SK-N-SH (cell line): ENCODE data around the gene AANAT. TPM values are rescaled to one million over a fixed set of nuclear protein-coding genes. Genes with fewer than 3 reads are reported as not detected.

Experiments used
- CTCF ChIA-PET: fragments of 300-600, 350-600 bp; formaldehyde crosslinking; extraction: SDS; loops from one replicate; lab custom pipeline; 2021; lab: Yijun Ruan, JAX
- POLR2A ChIA-PET: fragments of 350-600 bp; sonication (Branson Sonifier 250); formaldehyde crosslinking; extraction: SDS; loops from one replicate; lab custom pipeline; 2020; ENCODE audit warnings: antibody characterized with exemption, inconsistent platforms; lab: Yijun Ruan, JAX
- DNase-seq: peaks from one replicate; pipeline ENCODE4 v3.0.0; 2012
- H2AFZ ChIP-seq: fragments of 200-600 bp; sonication (generic); 2 replicates; pipeline ENCODE4 v1.8.1; 2016; ENCODE audit warnings: antibody characterized with exemption, mild to moderate bottlenecking, low read depth
- H3F3A ChIP-seq: fragments of 200-600 bp; sonication (generic); replicated peaks from 2 replicates; pipeline ENCODE3; 2016; ENCODE audit warnings: antibody characterized with exemption, mild to moderate bottlenecking; ENCODE audit not compliant: insufficient read depth
- H3K27ac ChIP-seq, 2 experiments: fragments of 200-500 bp in 1 of 2; fragments of 200-600 bp in 1 of 2; sonication (Bioruptor generic) in 1 of 2; sonication (generic), shearing (Covaris generic) in 1 of 2; 2 replicates each; pipeline versions ENCODE4 v1.5.1 to v1.6.1; 2014 to 2016; ENCODE audit warnings: low read depth in 2 of 2, inconsistent platforms in 1 of 2, low read length in 1 of 2, mild to moderate bottlenecking in 1 of 2, mixed read lengths in 1 of 2
- H3K27me3 ChIP-seq: fragments of 200-600 bp; sonication (generic), shearing (Covaris generic); 2 replicates; pipeline ENCODE4 v1.6.1; 2016; ENCODE audit warnings: mixed run types; ENCODE audit not compliant: insufficient read depth
- H3K36me3 ChIP-seq, 2 experiments: fragments of 200-500 bp in 1 of 2; fragments of 200-600 bp in 1 of 2; sonication (Bioruptor generic) in 1 of 2; sonication (generic) in 1 of 2; replicated peaks in 1 of 2; 2 replicates each; pipeline versions ENCODE3 to v1.5.1; 2014 to 2016; ENCODE audit warnings: low read length in 1 of 2, mild to moderate bottlenecking in 1 of 2; ENCODE audit not compliant: insufficient read depth in 2 of 2, control insufficient read depth in 1 of 2
- H3K4me1 ChIP-seq, 2 experiments: fragments of 200-500 bp in 1 of 2; fragments of 200-600 bp in 1 of 2; sonication (Bioruptor generic) in 1 of 2; sonication (generic), shearing (Covaris generic) in 1 of 2; 2 replicates each; pipeline versions ENCODE4 v1.5.1 to v1.6.1; 2014 to 2016; ENCODE audit warnings: low read depth in 1 of 2, low read length in 1 of 2, mixed run types in 1 of 2; ENCODE audit not compliant: insufficient read depth in 2 of 2, control insufficient read depth in 1 of 2
- H3K4me2 ChIP-seq: fragments of 200-600 bp; sonication (generic), shearing (Covaris generic); 2 replicates; pipeline ENCODE4 v1.6.1; 2017; ENCODE audit warnings: mixed run types
- H3K4me3 ChIP-seq, 2 experiments: fragments of 200-500 bp in 1 of 2; fragments of 200-600 bp in 1 of 2; sonication (Bioruptor generic) in 1 of 2; sonication (generic), shearing (Covaris generic) in 1 of 2; 2 replicates each; pipeline versions ENCODE4 v1.5.1 to v1.8.1; 2014 to 2016; ENCODE audit warnings: low read depth in 2 of 2, inconsistent platforms in 1 of 2, low read length in 1 of 2, mild to moderate bottlenecking in 1 of 2, mixed read lengths in 1 of 2, moderate library complexity in 1 of 2
- H3K79me2 ChIP-seq: fragments of 200-600 bp; sonication (generic); 2 replicates; pipeline ENCODE4 v1.8.1; 2017; ENCODE audit warnings: mild to moderate bottlenecking; ENCODE audit not compliant: insufficient read depth
- H3K9ac ChIP-seq: fragments of 200-600 bp; sonication (generic); 2 replicates; pipeline ENCODE4 v1.6.1; 2017; ENCODE audit warnings: mixed run types
- H3K9me2 ChIP-seq: fragments of 200-600 bp; sonication (generic); 2 replicates; pipeline ENCODE4 v1.6.1; 2017; ENCODE audit warnings: mixed run types
- H3K9me3 ChIP-seq: fragments of 200-600 bp; sonication (generic); 2 replicates; pipeline ENCODE4 v1.6.1; 2017; ENCODE audit warnings: mixed run types, mild to moderate bottlenecking, moderate library complexity
- H4K20me1 ChIP-seq: fragments of 200-600 bp; sonication (generic); 2 replicates; pipeline ENCODE4 v1.6.1; 2017; ENCODE audit warnings: mild to moderate bottlenecking, mixed run types; ENCODE audit not compliant: insufficient read depth
- CHD2 ChIP-seq: fragments of 150-350 bp; IDR thresholded peaks from 2 replicates; pipeline ENCODE4 v1.6.1; 2018; ENCODE audit warnings: low read length; ENCODE audit not compliant: partially characterized antibody
- CTCF ChIP-seq: fragments of 200-600 bp; sonication (generic); IDR thresholded peaks from 2 replicates; pipeline ENCODE4 v1.6.1; 2017; ENCODE audit warnings: antibody characterized with exemption, mild to moderate bottlenecking, moderate library complexity
- EZH2phosphoT487 ChIP-seq: fragments of 200-600 bp; sonication (generic); IDR thresholded peaks from 2 replicates; pipeline ENCODE4 v1.6.1; 2017; ENCODE audit warnings: low read depth, mixed run types, mild to moderate bottlenecking, antibody characterized with exemption, moderate library complexity, borderline replicate concordance
- FOSL2 ChIP-seq: IDR thresholded peaks from 2 replicates; pipeline ENCODE4 v1.4.0; 2012; ENCODE audit warnings: low read depth, mild to moderate bottlenecking, moderate library complexity, borderline replicate concordance
- FOXJ3 ChIP-seq: sonication (generic); formaldehyde crosslinking; IDR thresholded peaks from 2 replicates; pipeline ENCODE4 v1.5.1; 2020; ENCODE audit warnings: mild to moderate bottlenecking, missing genetic modification reagents
- FOXM1 ChIP-seq: IDR thresholded peaks from 2 replicates; pipeline ENCODE4 v1.4.0; 2012; ENCODE audit warnings: low read depth, mild to moderate bottlenecking
- GABPA ChIP-seq: IDR thresholded peaks from 2 replicates; pipeline ENCODE4 v1.4.0; 2012; ENCODE audit warnings: low read depth, mild to moderate bottlenecking
- GATA2 ChIP-seq: sonication (generic); formaldehyde crosslinking; IDR thresholded peaks from 2 replicates; pipeline ENCODE4 v1.5.0; 2020; ENCODE audit warnings: mild to moderate bottlenecking, missing genetic modification reagents
- JUND ChIP-seq: IDR thresholded peaks from 2 replicates; pipeline ENCODE4 v1.4.0; 2012
- MAX ChIP-seq: IDR thresholded peaks from 2 replicates; pipeline ENCODE4 v1.4.0; 2012; ENCODE audit warnings: low read depth
- MEF2A ChIP-seq: IDR thresholded peaks from 2 replicates; pipeline ENCODE4 v1.4.0; 2012; ENCODE audit warnings: low read depth, borderline replicate concordance
- NFIC ChIP-seq: IDR thresholded peaks from 2 replicates; pipeline ENCODE4 v1.4.0; 2012; ENCODE audit warnings: borderline replicate concordance
- RCOR1 ChIP-seq: fragments of 150-350 bp; IDR thresholded peaks from 2 replicates; pipeline ENCODE4 v1.6.1; 2017; ENCODE audit warnings: antibody characterized with exemption, low read length
- REST ChIP-seq: IDR thresholded peaks from 2 replicates; pipeline ENCODE4 v1.6.1; 2012; ENCODE audit warnings: mild to moderate bottlenecking, low read depth, low read length, moderate library complexity
- SMC3 ChIP-seq: IDR thresholded peaks from 2 replicates; pipeline ENCODE4 v1.6.1; 2012; ENCODE audit warnings: low read depth, low read length, improper control_type of control experiment
- TEAD4 ChIP-seq: IDR thresholded peaks from 2 replicates; pipeline ENCODE4 v1.4.0; 2012; ENCODE audit warnings: mild to moderate bottlenecking, borderline replicate concordance; ENCODE audit not compliant: insufficient read depth
- USF2 ChIP-seq: fragments of 150-350 bp; IDR thresholded peaks from 2 replicates; pipeline ENCODE4 v1.6.1; 2017; ENCODE audit warnings: antibody characterized with exemption, low read length, low read depth, borderline replicate concordance
- YY1 ChIP-seq: IDR thresholded peaks from 2 replicates; pipeline ENCODE4 v1.4.0; 2012; ENCODE audit warnings: low read depth, mild to moderate bottlenecking
- WGBS: methylation state at CpG from one replicate; pipeline ENCODE4 v1.1.6; 2017; ENCODE audit warnings: low lambda C conversion rate; 5-methylcytosine and 5-hydroxymethylcytosine counted together
- polyA plus RNA-seq, 3 experiments: library from polyadenylated mRNA; depleted of rRNA; stranded (reverse); fragments of >200 nt; gene quantifications; 2 replicates each; pipeline ENCODE4 v1.2.3, GENCODE V29; 2012
- TF ChIP-seq, protein P1 (sequence below): IDR thresholded peaks from 2 replicates; pipeline ENCODE4; 2012

The AANAT gene
- polyA plus RNA-seq, 1 of the 3 experiments (the other 2 are of a cell fraction), result 0.26 TPM

DNA sequence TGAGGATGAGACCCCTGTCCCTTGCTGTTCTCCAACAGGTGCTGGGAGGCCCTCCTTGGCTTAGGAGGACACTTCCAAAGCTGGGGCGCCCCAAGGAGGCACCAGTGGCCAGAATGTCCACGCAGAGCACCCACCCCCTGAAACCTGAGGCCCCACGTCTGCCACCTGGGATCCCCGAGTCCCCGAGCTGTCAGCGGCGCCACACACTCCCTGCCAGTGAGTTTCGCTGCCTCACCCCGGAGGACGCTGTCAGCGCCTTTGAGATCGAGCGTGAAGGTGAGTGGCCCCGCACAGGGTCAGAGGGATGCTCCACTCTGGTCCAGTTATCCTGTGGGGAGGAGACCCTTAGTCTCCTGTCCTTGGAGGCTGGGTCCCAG, 1.2 kb downstream of the AANAT start:
- no peak overlapping the region for H2AFZ ChIP-seq
- no peak overlapping the region for H3K27ac ChIP-seq
- H3F3A ChIP-seq, result no peaks in the 10 kb centered on the region
- POLR2A ChIA-PET, result no interaction called here
- 93% methylated on average over 13 of the region's 14 CpGs for WGBS
- H3K4me3 ChIP-seq, result no peak overlapping the region
- no peak for DNase-seq
- no peak overlapping the region for H3K9ac ChIP-seq
- no peak overlapping the region for H3K4me2 ChIP-seq
- CTCF ChIA-PET, result interaction anchor here (0.5 to 56.8 kb wide), 8 partner anchors 7 to 83 kb away, joined by 3 to 1687 read pairs (median 19); partner anchors contain the start of genes AANAT, RHBDF2 and UBE2O
- H3K9me3 ChIP-seq, result no peaks in the 10 kb centered on the region
- H3K36me3 ChIP-seq, result peaks cover 0 to 22% of the 10 kb centered on the region in 2 experiments
- no peaks in the 10 kb centered on the region for H3K27me3 ChIP-seq
- H3K79me2 ChIP-seq, result no peaks in the 10 kb centered on the region
- no peaks in the 10 kb centered on the region for H3K9me2 ChIP-seq
- no peaks in the 10 kb centered on the region for H4K20me1 ChIP-seq
- H3K4me1 ChIP-seq, result no peaks in the 10 kb centered on the region; a peak in 1 of 4 replicates
- TF ChIP-seq GABPA, result no peak
- TF ChIP-seq, protein P1, sequence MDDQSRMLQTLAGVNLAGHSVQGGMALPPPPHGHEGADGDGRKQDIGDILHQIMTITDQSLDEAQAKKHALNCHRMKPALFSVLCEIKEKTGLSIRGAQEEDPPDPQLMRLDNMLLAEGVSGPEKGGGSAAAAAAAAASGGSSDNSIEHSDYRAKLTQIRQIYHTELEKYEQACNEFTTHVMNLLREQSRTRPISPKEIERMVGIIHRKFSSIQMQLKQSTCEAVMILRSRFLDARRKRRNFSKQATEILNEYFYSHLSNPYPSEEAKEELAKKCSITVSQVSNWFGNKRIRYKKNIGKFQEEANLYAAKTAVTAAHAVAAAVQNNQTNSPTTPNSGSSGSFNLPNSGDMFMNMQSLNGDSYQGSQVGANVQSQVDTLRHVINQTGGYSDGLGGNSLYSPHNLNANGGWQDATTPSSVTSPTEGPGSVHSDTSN, result no peak
- no peak for TF ChIP-seq YY1
- no peak for TF ChIP-seq RCOR1
- TF ChIP-seq MEF2A, result no peak
- no peak for TF ChIP-seq CTCF
- no peak for TF ChIP-seq CHD2
- TF ChIP-seq JUND, result no peak
- TF ChIP-seq USF2, result no peak
- TF ChIP-seq FOSL2, result no peak
- TF ChIP-seq REST, result no peak
- no peak for TF ChIP-seq SMC3
- no peak for TF ChIP-seq FOXM1
- no peak for TF ChIP-seq GATA2 (CRISPR knock-in tag)
- TF ChIP-seq FOXJ3, result no peak
- no peak for TF ChIP-seq MAX
- TF ChIP-seq NFIC, result no peak
- TF ChIP-seq EZH2phosphoT487, result no peak
- no peak for TF ChIP-seq TEAD4
